ENCODE data around the gene ATP5MC2.
"Not testable (repeated sequence)": the region's sequence is repeated elsewhere in the genome, so short reads cannot be mapped to it uniquely, and the experiment has no call there.

Gene ATP5MC2

GRCh38 chr12:53694756-53695151 lies 18.9 kb upstream of the ATP5MC2 start:
- DNase-seq (ENCODE audit: low read depth in 3 of 3), result no peak

- DNase-seq (ENCODE audit: low read depth in 3 of 3), result no peak
Observed at GRCh38 chr12:53688134-53688533, 12.3 kb upstream of the ATP5MC2 start.

DNA sequence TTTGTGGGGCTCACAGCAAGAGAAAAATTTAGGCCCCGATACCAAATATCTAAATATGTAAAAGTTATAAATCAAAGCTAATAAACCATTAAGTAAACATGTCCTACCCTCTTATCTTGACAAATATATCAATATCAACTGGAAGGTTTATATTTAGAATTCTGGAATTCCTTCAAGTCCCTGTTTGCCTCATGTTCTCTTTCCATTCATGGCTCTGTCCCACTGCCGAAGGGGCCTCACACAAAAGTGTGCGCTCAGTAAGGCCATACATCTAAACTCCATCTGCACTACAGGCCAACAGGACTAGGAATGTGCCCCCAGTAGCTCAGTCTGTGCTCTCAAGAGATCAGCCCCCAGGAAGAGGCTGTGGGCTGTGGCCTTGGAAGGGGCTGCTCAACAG lies 10.6 kb upstream of the ATP5MC2 start:
- DNase-seq (ENCODE audit: low read depth in 3 of 3), result no peak

DNA sequence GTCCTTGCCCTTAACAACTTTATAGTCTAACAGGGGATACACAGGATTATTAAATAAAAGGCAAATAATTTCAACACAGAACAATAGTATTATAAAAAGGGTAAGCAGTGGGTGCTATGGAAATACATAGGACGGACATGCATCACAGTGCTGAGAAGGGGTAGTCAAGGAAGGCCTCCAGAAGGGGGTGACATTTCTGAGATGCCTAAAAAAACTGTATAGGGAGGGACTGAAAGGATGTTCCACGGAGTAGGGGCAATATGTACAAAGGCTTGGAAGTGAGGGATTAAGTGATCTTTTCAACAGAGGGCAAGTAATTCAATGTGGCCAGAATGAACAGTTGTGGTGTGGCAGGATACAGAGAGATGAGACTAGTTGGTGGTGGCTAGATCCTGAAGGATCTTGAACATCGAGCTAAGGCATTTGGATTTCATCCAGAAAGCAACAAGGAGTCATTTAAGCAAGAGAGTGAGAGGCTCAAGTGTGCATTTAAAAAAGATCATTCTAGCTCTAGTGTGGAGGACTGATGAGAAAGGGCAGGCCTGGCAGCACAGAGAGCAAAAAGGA lies 8.9 kb upstream of the ATP5MC2 start:
- DNase-seq (ENCODE audit: low read depth in 3 of 3), result no peak

DNA sequence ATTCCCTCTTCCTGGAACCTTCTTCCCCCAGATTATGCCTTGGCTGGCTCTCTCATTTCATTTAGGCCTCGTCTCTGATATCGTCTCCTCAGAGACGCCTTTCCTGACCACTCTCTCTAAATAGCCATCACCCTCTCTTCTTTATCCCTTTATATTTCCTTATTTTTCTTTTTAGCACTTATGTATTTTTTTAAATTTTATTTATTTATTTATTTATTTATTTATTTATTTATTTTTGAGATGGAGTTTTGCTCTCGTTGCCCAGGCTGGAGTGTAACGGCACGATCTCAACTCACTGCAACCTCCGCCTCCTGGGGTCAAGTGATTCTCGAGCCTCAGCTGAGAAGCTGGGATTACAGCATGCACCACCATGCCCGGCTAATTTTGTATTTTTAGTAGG lies 8.1 kb upstream of the ATP5MC2 start:
- DNase-seq (ENCODE audit: low read depth in 3 of 3), result no peak

DNA sequence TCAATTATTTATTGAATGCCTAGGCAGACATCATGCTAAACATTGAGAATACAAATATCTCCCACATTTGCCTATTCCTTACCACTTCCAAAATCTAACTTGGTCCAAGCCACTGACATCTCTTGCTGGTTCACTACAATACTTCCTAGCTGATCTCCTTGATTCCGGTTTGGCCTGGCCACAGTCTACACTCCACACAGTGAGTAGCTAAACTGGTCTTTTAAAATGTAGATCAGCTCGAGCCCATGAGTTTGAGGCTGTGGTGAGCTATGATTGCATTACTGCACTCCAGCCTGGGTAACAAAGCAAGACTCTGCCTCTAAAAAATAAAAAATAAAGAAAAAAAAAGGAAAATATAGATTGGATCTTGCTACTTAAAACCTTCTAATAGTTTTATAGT lies 7.6 kb upstream of the ATP5MC2 start:
- no peak for DNase-seq (ENCODE audit: low read depth in 3 of 3)

- DNase-seq (ENCODE audit: low read depth in 3 of 3), result not testable (repeated sequence)
Observed at GRCh38 chr12:53680061-53680460, 4.2 kb upstream of the ATP5MC2 start.

DNA sequence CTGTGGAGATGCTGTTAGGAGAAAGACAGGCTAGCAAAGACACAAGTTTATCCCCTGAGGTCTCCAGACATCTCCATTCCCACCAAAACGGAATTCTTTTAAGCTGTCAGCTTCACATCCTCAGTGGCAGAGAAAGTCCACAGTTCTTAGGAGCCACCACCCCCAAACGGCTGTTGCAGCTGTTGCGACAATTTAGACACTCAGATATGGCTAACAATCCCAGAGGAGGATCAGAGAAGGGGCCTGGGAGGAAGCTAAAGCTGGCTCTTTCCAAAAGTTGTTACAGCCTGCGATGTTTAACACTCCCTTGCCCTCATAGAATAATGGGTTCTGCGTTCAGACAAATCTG lies 1.9 kb upstream of the ATP5MC2 start:
- no peak for DNase-seq (ENCODE audit: low read depth in 3 of 3)

- DNase-seq (ENCODE audit: low read depth in 3 of 3), result no peak
Observed at GRCh38 chr12:53677016-53677799, 1.3 kb upstream of the ATP5MC2 start.

GRCh38 chr12:53676656-53677015 lies 753 bp upstream of the ATP5MC2 start:
- no peak for DNase-seq (ENCODE audit: low read depth in 3 of 3)

- DNase-seq (ENCODE audit: low read depth in 3 of 3), result no peak
Observed at GRCh38 chr12:53674977-53675700, 744 bp downstream of the ATP5MC2 start.

- DNase-seq (ENCODE audit: low read depth in 3 of 3), result no peak
Observed at GRCh38 chr12:53670971-53671370, 4.9 kb downstream of the ATP5MC2 start.

DNA sequence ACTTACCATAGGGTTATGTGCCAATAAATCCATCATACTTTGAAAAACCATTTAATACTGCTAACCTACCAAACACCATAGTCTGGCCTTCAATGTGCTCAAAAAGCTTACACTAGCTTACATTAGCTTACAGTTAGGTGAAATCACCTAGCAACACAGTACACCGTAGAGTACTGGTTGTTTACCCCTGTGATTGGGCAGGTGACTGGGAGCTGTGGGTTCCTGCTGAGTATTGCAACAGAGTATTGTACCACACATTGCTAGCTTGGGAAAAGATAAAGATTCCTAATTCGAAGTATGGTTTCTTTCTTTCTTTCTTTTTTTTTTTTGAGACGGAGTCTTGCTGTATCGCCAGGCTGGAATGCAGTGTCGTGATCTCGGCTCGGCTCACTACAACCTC lies 5.6 kb downstream of the ATP5MC2 start:
- no peak for DNase-seq (ENCODE audit: low read depth in 3 of 3)

DNA sequence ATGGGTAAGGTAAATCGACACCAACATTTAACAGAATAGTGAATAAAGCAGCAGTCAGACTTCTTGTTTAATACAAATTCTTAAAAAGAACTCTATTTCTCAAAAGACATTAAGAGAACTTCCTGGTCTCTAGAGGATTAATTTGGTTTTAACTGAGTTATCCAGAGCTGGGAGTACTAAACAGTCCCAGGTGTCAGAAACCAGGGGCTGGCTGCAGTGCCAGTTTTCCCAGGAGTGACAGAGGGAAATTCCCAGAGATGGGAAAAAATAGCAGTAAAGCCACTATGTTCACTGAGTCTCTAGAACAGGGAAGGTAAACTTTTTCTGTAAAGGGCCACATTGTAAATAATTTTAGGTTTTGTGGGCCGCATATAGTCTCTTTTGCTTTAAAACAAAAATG lies 8.8 kb downstream of the ATP5MC2 start:
- no peak for DNase-seq (ENCODE audit: low read depth in 3 of 3)

DNA sequence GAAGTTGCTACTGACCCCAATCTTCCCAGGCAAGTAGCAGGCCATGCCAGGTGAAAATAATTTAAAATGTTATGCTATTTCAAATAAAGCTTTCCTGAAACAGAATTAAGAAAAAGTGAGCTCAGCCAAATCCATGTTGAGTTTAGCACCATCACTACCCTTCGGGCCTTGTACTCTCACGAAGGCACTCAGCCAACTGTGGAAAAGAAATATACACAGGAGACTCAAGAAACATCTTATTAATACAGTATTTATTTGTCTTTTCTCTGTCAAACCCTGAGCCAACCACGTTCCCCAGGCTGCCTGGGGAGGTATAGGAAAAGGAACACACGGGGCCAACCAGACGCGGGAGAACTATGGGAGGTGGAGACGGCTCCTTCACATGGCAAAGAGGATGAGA lies 10.9 kb downstream of the ATP5MC2 start:
- DNase-seq (ENCODE audit: low read depth in 3 of 3), result no peak

GRCh38 chr12:53664191-53664590 lies 11.7 kb downstream of the ATP5MC2 start:
- no peak for DNase-seq (ENCODE audit: low read depth in 3 of 3)

GRCh38 chr12:53660041-53660440 lies 15.8 kb downstream of the ATP5MC2 start:
- no peak for DNase-seq (ENCODE audit: low read depth in 3 of 3)

DNA sequence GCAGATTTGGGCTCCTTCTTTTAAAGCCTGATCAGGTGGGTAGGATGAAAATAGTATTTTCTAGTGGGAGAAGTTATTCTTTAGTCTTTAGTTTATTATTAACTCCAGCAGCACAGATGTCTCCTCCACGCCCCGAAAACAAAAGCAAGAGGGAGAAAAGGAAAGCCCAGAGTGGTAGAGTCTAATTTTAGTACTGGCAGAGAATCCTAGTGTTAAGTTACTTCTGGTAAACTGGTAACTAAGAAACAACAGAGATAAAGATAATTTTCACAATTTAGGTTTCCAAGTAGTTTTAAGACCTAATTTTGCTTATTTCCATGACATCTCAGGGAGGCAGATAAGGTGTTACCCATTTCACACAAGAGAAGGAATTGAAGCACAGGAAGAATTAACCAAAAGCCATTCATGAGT lies 16.3 kb downstream of the ATP5MC2 start:
- no peak for DNase-seq (ENCODE audit: low read depth in 3 of 3)

DNA sequence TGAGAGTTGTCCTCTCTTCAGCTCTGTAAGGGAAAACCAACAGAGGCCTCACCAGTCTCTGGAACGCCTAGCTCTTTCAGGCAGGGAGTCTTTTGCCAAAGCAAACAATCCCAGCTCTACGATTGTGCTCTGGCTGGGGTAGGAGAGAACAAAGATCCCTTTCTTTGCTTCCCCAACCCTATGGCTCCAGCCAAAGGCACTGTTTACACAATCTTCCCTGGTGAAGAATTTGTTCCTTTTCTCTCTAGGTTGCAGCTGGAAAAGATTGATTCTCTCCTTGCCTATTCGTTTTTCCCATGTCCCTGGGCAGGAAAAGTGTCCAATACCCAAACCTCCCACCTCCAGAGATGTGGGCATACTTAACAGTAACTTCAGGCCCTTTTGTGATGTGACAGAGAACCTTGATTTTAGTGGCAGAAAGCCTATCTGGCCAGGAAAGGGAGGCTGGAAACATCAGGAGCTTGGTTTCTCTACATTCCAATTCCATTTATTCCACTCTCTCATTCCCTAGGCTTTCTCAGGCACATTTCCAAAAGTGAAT lies 16.8 kb downstream of the ATP5MC2 start:
- no peak for DNase-seq (ENCODE audit: low read depth in 3 of 3)

GRCh38 chr12:53657041-53657440 lies 18.8 kb downstream of the ATP5MC2 start:
- no peak for DNase-seq (ENCODE audit: low read depth in 3 of 3)

GRCh38 chr12:53653595-53653994 lies 22.3 kb downstream of the ATP5MC2 start:
- no peak for DNase-seq (ENCODE audit: low read depth in 3 of 3)

GRCh38 chr12:53652366-53652765 lies 23.5 kb downstream of the ATP5MC2 start:
- DNase-seq (ENCODE audit: low read depth in 3 of 3), result no peak

- DNase-seq (ENCODE audit: low read depth in 3 of 3), result no peak
Observed at GRCh38 chr12:53651737-53652136, 24.1 kb downstream of the ATP5MC2 start.

Data from stimulated activated CD4-positive, alpha-beta T cell treated with anti-CD3 and anti-CD28 coated beads, TNF-alpha, amount 100 ng/mL, for 48 hours (primary cell).